ENCODE data around the gene POMGNT1. TPM values are rescaled to one million over a fixed set of nuclear protein-coding genes. Genes with fewer than 3 reads are reported as not detected.

The POMGNT1 gene
- total RNA-seq, 1 experiment from 2014 or later = 92.5 TPM

DNA sequence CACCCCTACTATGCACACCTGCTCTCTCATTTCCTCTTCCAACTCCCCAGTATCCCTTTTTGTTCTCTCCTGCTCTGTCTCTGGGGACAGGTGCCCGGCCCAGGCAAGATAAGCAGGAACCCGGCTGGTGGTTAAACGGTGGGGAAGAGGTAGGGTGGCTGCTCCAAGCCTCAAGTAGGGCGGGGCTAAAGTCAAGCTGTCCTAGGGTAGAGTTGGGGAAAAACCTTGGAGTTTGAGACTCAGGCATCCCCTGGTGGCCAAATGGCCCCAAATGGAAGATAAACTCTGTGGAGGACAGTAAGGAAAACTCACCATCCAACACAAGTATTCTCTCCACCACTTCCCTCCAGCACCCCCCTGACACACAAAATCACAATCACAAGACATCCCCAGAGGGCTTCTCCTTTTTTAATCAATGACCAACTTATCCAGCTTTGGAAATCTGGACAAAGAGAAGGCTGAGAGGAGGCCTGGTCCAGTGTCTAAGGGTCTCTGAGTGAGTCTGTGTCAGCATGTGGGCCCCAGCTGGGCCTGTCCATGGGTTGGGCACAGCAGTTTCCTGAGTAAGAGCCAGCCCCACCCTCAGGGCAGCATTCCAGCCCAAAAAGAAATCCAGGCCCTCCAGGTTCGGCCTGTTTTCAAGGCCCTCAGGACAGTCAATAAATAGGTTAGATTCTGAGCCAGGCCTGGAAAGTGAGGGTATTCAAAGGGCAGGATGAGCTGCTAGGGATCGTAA lies 9.8 kb downstream of the POMGNT1 start:
- H3K27me3 ChIP-seq (ENCODE audit: low read length) = no peaks in the 10 kb centered on the region
- H3K4me2 ChIP-seq (ENCODE audit: low read length) = no peak overlapping the region
- peaks cover 35% of the 10 kb centered on the region for H3K4me1 ChIP-seq (ENCODE audit: insufficient read depth, low read length)
- H3K27ac ChIP-seq (ENCODE audit: low read length) = peak overlapping the region; percentile 16
- DNase-seq = peak; percentile 45
- H3K36me3 ChIP-seq (ENCODE audit: low read depth, low read length) = peaks cover 44% of the 10 kb centered on the region
- intact Hi-C loops (cut with micrococcal nuclease) = no loop called here
- no TSS peak for BruUV-seq (replicated peaks)
- CTCF ChIA-PET = no interaction called here
- H3K4me3 ChIP-seq (ENCODE audit: low read length) = no peak overlapping the region
- no peaks in the 10 kb centered on the region for H3K9me2 ChIP-seq (replicated peaks; ENCODE audit: low read length)
- H3F3A ChIP-seq (ENCODE audit: low read length, unreplicated experiment) = peaks cover 14% of the 10 kb centered on the region
- ATAC-seq = peak; percentile 33; the same call in 1 of the 2 replicates
- POLR2A ChIA-PET (ENCODE audit: unreplicated experiment) = interaction anchor here (0.5 kb wide), 1 partner anchor 47 kb away, joined by 12 read pairs; no protein-coding TSS in a partner anchor
- no peak overlapping the region for H2AFZ ChIP-seq (ENCODE audit: low read length)
- no peak for TF ChIP-seq EZH2phosphoT487 (IDR thresholded peaks at IDR 0.05; ENCODE audit: borderline replicate concordance, low read length)
- TF ChIP-seq, protein P1, sequence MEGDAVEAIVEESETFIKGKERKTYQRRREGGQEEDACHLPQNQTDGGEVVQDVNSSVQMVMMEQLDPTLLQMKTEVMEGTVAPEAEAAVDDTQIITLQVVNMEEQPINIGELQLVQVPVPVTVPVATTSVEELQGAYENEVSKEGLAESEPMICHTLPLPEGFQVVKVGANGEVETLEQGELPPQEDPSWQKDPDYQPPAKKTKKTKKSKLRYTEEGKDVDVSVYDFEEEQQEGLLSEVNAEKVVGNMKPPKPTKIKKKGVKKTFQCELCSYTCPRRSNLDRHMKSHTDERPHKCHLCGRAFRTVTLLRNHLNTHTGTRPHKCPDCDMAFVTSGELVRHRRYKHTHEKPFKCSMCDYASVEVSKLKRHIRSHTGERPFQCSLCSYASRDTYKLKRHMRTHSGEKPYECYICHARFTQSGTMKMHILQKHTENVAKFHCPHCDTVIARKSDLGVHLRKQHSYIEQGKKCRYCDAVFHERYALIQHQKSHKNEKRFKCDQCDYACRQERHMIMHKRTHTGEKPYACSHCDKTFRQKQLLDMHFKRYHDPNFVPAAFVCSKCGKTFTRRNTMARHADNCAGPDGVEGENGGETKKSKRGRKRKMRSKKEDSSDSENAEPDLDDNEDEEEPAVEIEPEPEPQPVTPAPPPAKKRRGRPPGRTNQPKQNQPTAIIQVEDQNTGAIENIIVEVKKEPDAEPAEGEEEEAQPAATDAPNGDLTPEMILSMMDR (conservative IDR thresholded peaks at IDR 0.05; ENCODE audit: low read depth, low read length) = peak; percentile 38
- peaks cover 10% of the 10 kb centered on the region for H3K79me2 ChIP-seq (ENCODE audit: low read length)
- no peak overlapping the region for H3K9ac ChIP-seq (ENCODE audit: low read length)
- no peaks in the 10 kb centered on the region for H4K20me1 ChIP-seq (ENCODE audit: low read length)
- H3K9me3 ChIP-seq (ENCODE audit: low read length) = no peaks in the 10 kb centered on the region

DNA sequence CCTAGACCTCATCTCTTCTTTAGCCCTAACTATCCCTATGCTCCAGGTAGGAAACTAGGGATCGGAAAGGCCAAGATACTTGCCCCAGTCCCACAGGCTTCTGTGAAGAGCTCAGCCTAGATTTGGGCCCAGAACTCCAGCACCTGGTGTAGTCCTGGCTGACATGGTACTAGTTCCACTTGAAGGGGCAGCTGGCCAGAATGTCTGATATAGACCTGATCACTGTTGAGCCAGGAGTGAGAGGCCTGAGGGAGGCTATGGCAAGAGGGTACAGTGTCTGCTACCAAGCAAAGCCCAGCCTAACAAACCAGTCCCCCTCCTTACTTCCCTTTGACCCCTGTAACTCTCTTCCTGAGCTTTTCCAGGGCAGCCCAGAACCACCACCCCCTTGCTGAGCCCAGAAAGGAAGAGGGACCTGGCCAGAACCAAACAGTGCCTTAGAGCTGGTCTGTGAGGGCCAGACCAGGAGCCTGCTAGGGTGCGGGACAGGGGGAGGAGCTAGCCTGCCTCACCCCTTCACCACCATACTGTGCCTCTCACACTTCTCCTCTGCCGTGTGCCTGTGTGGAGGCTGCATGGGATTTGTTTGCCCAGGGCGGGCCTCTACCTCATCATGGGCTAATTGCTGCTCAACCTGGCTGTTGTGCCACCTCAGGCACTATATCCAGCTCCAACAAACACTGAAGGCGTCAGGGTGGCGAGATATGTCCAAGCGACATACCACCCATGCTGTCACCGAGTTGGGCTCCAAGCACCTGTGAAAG lies 10.9 kb downstream of the POMGNT1 start:
- H4K20me1 ChIP-seq (ENCODE audit: low read length) = no peaks in the 10 kb centered on the region
- TF ChIP-seq, protein P1 (conservative IDR thresholded peaks at IDR 0.05; ENCODE audit: low read depth, low read length) = no peak
- no peak for ATAC-seq
- H3K9me2 ChIP-seq (replicated peaks; ENCODE audit: low read length) = no peaks in the 10 kb centered on the region
- DNase-seq = no peak
- peaks cover 44% of the 10 kb centered on the region for H3K4me1 ChIP-seq (ENCODE audit: insufficient read depth, low read length)
- peaks cover 41% of the 10 kb centered on the region for H3K36me3 ChIP-seq (ENCODE audit: low read depth, low read length)
- CTCF ChIA-PET = no interaction called here
- intact Hi-C loops (cut with micrococcal nuclease) = no loop called here
- H3K4me3 ChIP-seq (ENCODE audit: low read length) = no peak overlapping the region
- no peak overlapping the region for H2AFZ ChIP-seq (ENCODE audit: low read length)
- H3K79me2 ChIP-seq (ENCODE audit: low read length) = peaks cover 10% of the 10 kb centered on the region
- no peak overlapping the region for H3K27ac ChIP-seq (ENCODE audit: low read length)
- no peak overlapping the region for H3K9ac ChIP-seq (ENCODE audit: low read length)
- peaks cover 21% of the 10 kb centered on the region for H3F3A ChIP-seq (ENCODE audit: low read length, unreplicated experiment)
- H3K4me2 ChIP-seq (ENCODE audit: low read length) = no peak overlapping the region
- H3K27me3 ChIP-seq (ENCODE audit: low read length) = no peaks in the 10 kb centered on the region
- no TSS peak for BruUV-seq (replicated peaks)
- POLR2A ChIA-PET (ENCODE audit: unreplicated experiment) = no interaction called here
- no peaks in the 10 kb centered on the region for H3K9me3 ChIP-seq (ENCODE audit: low read length)

DNA sequence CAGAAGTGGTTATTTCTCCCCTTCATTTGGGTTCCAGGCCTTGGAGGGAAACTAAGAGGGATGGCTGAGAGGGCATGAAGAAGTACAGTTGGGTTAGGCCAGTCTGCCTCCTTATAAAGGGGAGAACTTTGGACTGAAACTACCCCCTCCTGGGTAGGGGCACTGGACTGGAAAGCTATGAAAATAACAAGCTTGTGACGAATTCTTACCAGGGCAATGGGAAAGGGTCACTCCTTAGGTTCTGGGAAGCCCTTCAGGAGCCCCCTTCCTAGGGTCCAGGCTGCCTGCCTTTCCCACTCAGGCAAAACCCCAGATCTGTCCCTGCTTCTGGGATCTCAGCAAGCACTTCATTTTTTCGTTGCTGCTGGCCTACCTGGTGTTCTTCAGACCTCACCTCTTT lies 12.2 kb downstream of the POMGNT1 start:
- Histone ChIP-seq H3K27ac (ENCODE audit: low read length) (no peak overlapping the region), H3K36me3 (ENCODE audit: low read depth, low read length) (peaks cover 41% of the 10 kb centered on the region), H3K9me3 (ENCODE audit: low read length) (no peaks in the 10 kb centered on the region), H3K4me3 (ENCODE audit: low read length) (no peak overlapping the region), H3K9ac (ENCODE audit: low read length) (no peak overlapping the region), H2AFZ (ENCODE audit: low read length) (no peak overlapping the region), H3F3A (ENCODE audit: low read length, unreplicated experiment) (peaks cover 30% of the 10 kb centered on the region), H3K79me2 (ENCODE audit: low read length) (peaks cover 10% of the 10 kb centered on the region), H3K27me3 (ENCODE audit: low read length) (no peaks in the 10 kb centered on the region), H3K9me2 (replicated peaks; ENCODE audit: low read length) (no peaks in the 10 kb centered on the region), H3K4me1 (ENCODE audit: insufficient read depth, low read length) (peaks cover 56% of the 10 kb centered on the region), H3K4me2 (ENCODE audit: low read length) (no peak overlapping the region), H4K20me1 (ENCODE audit: low read length) (no peaks in the 10 kb centered on the region)
- TF ChIP-seq EZH2 (IDR thresholded peaks at IDR 0.05; ENCODE audit: low read length, unreplicated experiment) (no peak), EZH2phosphoT487 (IDR thresholded peaks at IDR 0.05; ENCODE audit: borderline replicate concordance, low read length) (no peak)
- TF ChIP-seq, protein P1 (conservative IDR thresholded peaks at IDR 0.05; ENCODE audit: low read depth, low read length) = no peak
- ChIA-PET POLR2A (ENCODE audit: unreplicated experiment) (no interaction called here), CTCF (no interaction called here)
- DNase-seq (no peak), ATAC-seq (no peak)
- intact Hi-C loops (cut with micrococcal nuclease) = no loop called here
- no TSS peak for BruUV-seq (replicated peaks)
